HG03175 (cell line): ENCODE measurements around the gene TNFSF13.

ENCODE experiments used
- ATAC-seq: cut with Tn5 transposase; IDR thresholded peaks from one replicate; pipeline ENCODE4 v1.9.1; 2021; ENCODE audit warnings: mild to moderate bottlenecking, moderate library complexity; ENCODE audit not compliant: unreplicated experiment

The TNFSF13 gene

GRCh38 chr17:7551396-7551795, 7.2 kb upstream of the TNFSF13 start:
- ATAC-seq, result no peak

GRCh38 chr17:7552621-7553051, 5.9 kb upstream of the TNFSF13 start:
- ATAC-seq, result no peak

GRCh38 chr17:7553356-7553755, 5.2 kb upstream of the TNFSF13 start:
- no peak for ATAC-seq

GRCh38 chr17:7555320-7555948, 3.1 kb upstream of the TNFSF13 start:
- no peak for ATAC-seq

GRCh38 chr17:7556627-7557026, 1.9 kb upstream of the TNFSF13 start:
- no peak for ATAC-seq

GRCh38 chr17:7557147-7557764, 1.3 kb upstream of the TNFSF13 start:
- ATAC-seq, result no peak

- peak; percentile 33 for ATAC-seq
These were observed 591 bp upstream of the TNFSF13 start for GRCh38 chr17:7557775-7558543.

GRCh38 chr17:7559320-7560171, 996 bp downstream of the TNFSF13 start:
- ATAC-seq, result no peak

- no peak for ATAC-seq
These were observed 1.9 kb downstream of the TNFSF13 start for GRCh38 chr17:7560172-7561027.

GRCh38 chr17:7561028-7561575, 2.6 kb downstream of the TNFSF13 start:
- peak; percentile 46 for ATAC-seq

- peak; percentile 59 for ATAC-seq
These were observed 3.1 kb downstream of the TNFSF13 start, which contains the start of gene SENP3 for GRCh38 chr17:7561589-7562207. Gene SENP3, plus strand, starts transcription at chr17:7561919. Its CDS starts 1,158 bp downstream, at chr17:7563077.

- peak; percentile 3 for ATAC-seq
These were observed 3.7 kb downstream of the TNFSF13 start for GRCh38 chr17:7562208-7562605.

GRCh38 chr17:7563115-7563869, 4.7 kb downstream of the TNFSF13 start:
- ATAC-seq, result no peak

- no peak for ATAC-seq
These were observed 11.0 kb downstream of the TNFSF13 start for GRCh38 chr17:7569571-7569970.

- no peak for ATAC-seq
These were observed 11.8 kb downstream of the TNFSF13 start for GRCh38 chr17:7570351-7570750.

GRCh38 chr17:7572338-7572587, 13.7 kb downstream of the TNFSF13 start:
- ATAC-seq, result no peak

GRCh38 chr17:7572588-7573323, 14.2 kb downstream of the TNFSF13 start:
- peak; percentile 93 for ATAC-seq
